Brain microvascular endothelial cell (primary cell): ENCODE results near the gene HNRNPD.
"Not testable (repeated sequence)": the region's sequence is repeated elsewhere in the genome, so short reads cannot be mapped to it uniquely, and the experiment has no call there.

Source experiments
- DNase-seq: peaks from one replicate; pipeline ENCODE4 v3.0.0-alpha.2; 2020
- H3K27ac ChIP-seq: fragments of 250-450 bp; sonication (Bioruptor Pico); 2 replicates; pipeline ENCODE4 v1.5.1; 2020; ENCODE audit warnings: mild to moderate bottlenecking, moderate library complexity
- H3K27me3 ChIP-seq: fragments of 250-450 bp; sonication (Bioruptor Pico); replicated peaks from 2 replicates; pipeline ENCODE4 v1.5.1; 2020; ENCODE audit warnings: mild to moderate bottlenecking
- H3K36me3 ChIP-seq: fragments of 250-450 bp; sonication (Bioruptor Pico); replicated peaks from 2 replicates; pipeline ENCODE4 v1.5.1; 2020; ENCODE audit warnings: mild to moderate bottlenecking
- H3K4me3 ChIP-seq: 2 replicates; pipeline ENCODE4 v1.5.1; 2011; ENCODE audit warnings: low read depth, mild to moderate bottlenecking, control low read depth, low read length, moderate library complexity
- in situ Hi-C: cut with HindIII; loops from 2 replicates; pipeline ENCODE4 v1.10.0; 2017; ENCODE audit warnings: low sequenced_read_pairs, low pct_ligation_motif_present
- TF ChIP-seq, protein P1 (sequence below): IDR thresholded peaks from 2 replicates; pipeline ENCODE4 v1.5.1; 2011; ENCODE audit warnings: low read depth, mild to moderate bottlenecking, moderate library complexity, low read length, control low read depth, inconsistent platforms; ENCODE audit errors: missing control alignments

The HNRNPD gene

DNA sequence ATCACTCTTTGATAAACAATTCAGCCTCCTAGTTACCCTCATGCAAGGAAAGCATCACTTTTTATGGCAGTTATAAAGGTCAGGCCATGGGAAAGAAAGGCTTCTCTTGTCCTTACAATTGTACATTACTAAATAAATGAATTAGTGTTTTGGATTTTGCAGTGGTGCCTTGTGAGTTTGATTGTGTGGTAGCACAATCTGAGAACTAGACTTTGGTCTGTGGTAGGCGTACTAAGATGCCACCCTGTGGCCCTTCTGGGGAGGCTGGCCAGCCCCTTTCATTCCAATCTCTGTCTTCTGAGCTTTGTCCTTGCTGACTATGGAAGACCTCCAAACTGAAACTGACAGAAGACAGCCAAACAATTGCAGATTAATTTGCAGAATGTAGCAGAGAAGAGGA lies 14.6 kb upstream of the HNRNPD start:
- no peak for DNase-seq
- no peaks in the 10 kb centered on the region for H3K36me3 ChIP-seq
- in situ Hi-C loops: no loop called here
- no peak overlapping the region for H3K4me3 ChIP-seq
- TF ChIP-seq, protein P1, sequence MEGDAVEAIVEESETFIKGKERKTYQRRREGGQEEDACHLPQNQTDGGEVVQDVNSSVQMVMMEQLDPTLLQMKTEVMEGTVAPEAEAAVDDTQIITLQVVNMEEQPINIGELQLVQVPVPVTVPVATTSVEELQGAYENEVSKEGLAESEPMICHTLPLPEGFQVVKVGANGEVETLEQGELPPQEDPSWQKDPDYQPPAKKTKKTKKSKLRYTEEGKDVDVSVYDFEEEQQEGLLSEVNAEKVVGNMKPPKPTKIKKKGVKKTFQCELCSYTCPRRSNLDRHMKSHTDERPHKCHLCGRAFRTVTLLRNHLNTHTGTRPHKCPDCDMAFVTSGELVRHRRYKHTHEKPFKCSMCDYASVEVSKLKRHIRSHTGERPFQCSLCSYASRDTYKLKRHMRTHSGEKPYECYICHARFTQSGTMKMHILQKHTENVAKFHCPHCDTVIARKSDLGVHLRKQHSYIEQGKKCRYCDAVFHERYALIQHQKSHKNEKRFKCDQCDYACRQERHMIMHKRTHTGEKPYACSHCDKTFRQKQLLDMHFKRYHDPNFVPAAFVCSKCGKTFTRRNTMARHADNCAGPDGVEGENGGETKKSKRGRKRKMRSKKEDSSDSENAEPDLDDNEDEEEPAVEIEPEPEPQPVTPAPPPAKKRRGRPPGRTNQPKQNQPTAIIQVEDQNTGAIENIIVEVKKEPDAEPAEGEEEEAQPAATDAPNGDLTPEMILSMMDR: peak; percentile 27
- H3K27ac ChIP-seq: no peak overlapping the region
- H3K27me3 ChIP-seq: no peaks in the 10 kb centered on the region

DNA sequence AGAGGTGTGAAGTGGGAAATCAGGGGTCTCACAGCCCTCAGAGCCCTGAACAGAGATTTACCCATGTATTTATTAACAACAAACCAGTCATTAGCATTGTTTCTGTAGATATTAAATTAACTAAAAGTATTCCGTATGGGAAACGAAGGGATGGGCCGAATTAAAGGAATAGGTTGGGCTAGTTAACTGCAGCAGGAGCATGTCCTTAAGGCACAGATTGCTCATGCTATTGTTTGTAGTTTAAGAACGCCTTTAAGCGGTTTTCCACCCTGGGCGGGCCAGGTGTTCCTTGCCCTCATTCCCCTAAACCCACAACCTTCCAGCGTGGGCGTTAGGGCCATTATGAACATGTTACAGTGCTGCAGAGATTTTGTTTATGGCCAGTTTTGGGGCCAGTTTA lies 12.5 kb upstream of the HNRNPD start:
- in situ Hi-C loops, H3K27me3 ChIP-seq, H3K36me3 ChIP-seq, H3K27ac ChIP-seq, DNase-seq, H3K4me3 ChIP-seq: not testable (repeated sequence)

DNA sequence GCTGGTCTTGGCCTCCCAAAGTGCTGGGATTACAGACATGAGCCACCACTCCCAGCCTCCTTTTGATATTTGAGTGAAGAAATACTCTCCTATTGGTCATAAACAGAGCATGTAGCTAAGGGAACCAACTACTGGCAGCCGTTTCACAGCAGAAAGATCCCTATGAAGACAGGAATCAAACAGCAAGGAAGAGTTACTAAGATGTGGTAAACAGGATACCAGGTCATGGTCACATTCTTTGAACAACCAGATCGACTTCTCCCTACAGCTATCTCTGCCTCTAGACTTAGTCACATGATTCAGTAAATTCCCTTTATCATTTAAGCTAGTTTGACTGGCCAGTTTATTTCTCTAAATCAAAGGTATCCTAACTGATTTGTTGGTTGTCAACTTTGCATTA lies 9.0 kb upstream of the HNRNPD start:
- TF ChIP-seq, protein P1: no peak
- H3K27ac ChIP-seq: no peak overlapping the region
- H3K36me3 ChIP-seq: no peaks in the 10 kb centered on the region
- in situ Hi-C loops: no loop called here
- H3K4me3 ChIP-seq: no peak overlapping the region
- no peaks in the 10 kb centered on the region for H3K27me3 ChIP-seq
- no peak for DNase-seq

DNA sequence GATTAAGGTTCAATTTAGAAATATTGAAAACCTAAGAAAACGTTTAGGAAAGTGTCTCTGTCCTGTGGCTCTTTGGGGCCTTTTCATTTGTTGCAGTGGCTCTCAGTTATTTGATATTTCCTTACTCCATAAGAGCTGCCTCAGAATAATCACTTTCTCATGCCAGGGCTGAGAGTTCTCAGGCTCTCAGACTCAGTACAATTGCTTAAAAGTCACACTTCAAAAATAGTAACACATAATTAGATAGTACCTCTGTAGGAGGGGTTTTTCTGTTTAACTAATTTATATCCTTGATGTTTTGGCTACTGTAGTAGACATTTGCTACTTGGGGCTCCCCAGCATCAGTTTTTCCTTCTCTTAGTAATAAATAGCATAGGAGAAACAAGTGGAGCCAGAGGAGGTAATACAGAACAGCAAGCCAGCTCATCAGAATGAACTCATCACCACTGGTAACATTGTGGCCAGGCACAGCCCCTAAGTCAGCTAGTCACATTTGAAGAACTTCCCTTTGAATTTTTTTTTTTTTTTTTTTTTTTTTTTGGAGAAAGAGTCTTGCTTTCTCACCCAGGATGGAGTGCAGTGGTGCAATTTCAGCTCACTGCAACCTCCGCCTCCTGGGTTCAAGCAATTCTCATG lies 8.0 kb upstream of the HNRNPD start:
- H3K36me3 ChIP-seq: no peaks in the 10 kb centered on the region
- no peak for DNase-seq
- TF ChIP-seq, protein P1: no peak
- no peaks in the 10 kb centered on the region for H3K27me3 ChIP-seq
- no peak overlapping the region for H3K4me3 ChIP-seq
- H3K27ac ChIP-seq: no peak overlapping the region
- in situ Hi-C loops: no loop called here

DNA sequence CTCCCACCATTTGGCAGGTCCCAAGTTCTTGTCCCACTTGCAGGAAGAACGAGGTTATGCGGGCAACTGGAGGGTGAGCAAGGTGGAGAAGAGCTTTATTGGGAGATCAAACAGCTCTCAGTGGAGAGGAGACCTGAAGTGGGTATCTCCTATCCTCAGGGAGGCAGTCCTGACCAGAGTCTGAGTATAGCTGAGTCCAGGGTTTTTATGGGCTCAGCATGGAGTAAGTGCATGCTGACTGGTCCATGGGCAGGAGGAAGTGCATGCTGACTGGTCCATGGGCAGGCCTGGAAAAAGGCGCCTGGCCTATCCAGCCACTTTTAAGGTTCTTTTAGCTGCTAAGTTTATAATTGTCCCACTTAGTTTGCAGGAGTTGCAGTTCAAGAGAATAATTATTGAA lies 7.4 kb upstream of the HNRNPD start:
- no peaks in the 10 kb centered on the region for H3K36me3 ChIP-seq
- DNase-seq: no peak
- no peak overlapping the region for H3K4me3 ChIP-seq
- no peak overlapping the region for H3K27ac ChIP-seq
- TF ChIP-seq, protein P1: no peak
- H3K27me3 ChIP-seq: no peaks in the 10 kb centered on the region
- in situ Hi-C loops: no loop called here

DNA sequence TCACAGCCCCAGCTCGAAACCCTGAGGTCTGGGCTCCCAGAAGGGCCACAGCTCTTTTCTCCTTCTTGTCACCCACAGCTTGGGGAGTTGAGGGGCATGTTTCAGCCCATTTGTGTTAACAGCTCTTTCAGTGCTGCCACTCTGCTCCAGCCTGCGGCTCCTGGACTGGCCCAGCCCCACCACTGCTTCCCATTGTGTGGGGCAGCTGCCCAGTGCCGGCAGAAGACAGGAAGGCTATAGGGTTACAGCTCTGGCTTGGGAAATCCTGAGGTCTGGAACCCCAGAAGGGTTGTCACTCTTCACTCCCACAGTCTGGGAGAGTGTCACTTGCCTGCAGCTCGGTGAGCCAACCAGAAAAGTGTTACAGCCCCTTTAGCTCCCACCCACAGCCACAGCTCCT lies 7.0 kb upstream of the HNRNPD start:
- Histone ChIP-seq H3K27ac (no peak overlapping the region), H3K4me3 (no peak overlapping the region), H3K36me3 (no peaks in the 10 kb centered on the region), H3K27me3 (no peaks in the 10 kb centered on the region)
- TF ChIP-seq, protein P1: no peak
- no peak for DNase-seq
- in situ Hi-C loops: no loop called here
